Measurements from ENCODE around the gene AKAP6.

Gene AKAP6

DNA sequence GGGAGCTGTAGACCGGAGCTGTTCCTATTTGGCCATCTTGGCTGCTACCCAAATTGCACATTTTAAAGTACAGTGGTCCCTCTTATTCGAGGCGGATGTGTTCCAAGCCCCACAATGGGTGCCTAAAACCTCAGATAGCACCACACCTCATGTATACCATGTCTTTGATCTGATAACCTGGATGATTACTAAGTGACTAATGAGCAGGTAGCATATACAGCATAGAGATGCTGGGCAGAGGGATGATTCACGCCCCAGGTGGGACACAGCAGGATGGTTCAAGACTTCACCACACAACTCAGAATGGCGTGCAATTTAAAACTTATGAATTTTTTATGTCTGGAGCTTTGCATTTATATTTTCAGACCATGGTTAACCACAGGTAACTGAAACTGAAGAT lies 255.0 kb downstream of the AKAP6 start:
- DNase-seq (ENCODE audit: low read depth in 2 of 2): no peak

- no peak for DNase-seq (ENCODE audit: low read depth in 2 of 2)
Measured at GRCh38 chr14:32587461-32587860, 258.4 kb downstream of the AKAP6 start.

- DNase-seq (ENCODE audit: low read depth in 2 of 2): no peak
Measured at GRCh38 chr14:32588448-32589320, 259.6 kb downstream of the AKAP6 start.

- DNase-seq (ENCODE audit: low read depth in 2 of 2): no peak
Measured at GRCh38 chr14:32590157-32590556, 261.1 kb downstream of the AKAP6 start.

DNA sequence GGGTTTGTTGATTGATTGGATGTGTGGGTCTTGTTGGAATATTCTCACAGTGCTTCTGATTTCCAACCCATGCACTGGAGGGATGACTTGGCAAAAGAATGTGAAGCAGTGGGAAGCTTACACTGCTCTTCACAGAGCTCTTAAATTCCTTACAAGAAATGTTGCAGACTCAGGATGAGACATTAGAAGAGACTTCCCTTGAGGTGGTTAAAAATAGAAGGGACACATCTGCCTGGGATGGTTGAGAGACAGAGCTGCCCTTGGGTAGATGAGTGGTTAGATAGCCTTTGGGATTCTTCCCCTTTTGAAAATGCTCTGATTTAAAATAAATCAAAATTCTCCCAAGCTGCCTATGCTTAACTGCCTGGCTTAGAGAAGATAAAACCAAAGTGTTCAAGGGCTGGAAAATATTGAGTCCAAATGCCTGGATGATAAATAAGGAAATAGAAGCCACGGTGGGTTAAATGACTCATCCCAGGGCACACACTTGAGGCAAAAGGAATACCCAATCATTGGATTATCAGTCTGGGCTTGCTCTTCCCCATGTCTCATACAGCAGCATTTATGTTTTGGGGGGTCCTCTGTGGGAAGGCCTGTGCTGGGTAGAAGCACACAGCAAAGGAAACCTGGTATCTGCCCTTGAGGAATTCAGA lies 264.3 kb downstream of the AKAP6 start:
- DNase-seq (ENCODE audit: low read depth in 2 of 2): no peak

DNA sequence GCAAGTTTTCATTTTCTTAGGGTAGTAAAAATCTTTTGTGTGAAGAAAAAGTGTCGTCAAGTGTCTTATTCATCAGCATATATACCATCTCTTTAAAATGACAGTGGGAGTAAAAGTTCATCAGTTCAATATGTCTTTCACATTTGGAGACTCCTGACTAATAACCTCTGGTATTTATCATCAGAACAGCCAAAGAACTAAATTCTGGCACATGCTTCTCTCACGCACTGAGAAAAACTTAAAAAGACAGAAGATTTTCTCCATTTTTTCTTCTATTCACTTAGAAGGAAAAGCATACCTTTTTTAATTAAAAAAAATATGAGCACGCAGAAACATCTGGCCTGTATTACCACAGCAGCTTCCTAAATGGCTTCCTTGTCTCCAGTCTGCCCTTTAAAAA lies 265.7 kb downstream of the AKAP6 start:
- no peak for DNase-seq (ENCODE audit: low read depth in 2 of 2)

- no peak for DNase-seq (ENCODE audit: low read depth in 2 of 2)
Measured at GRCh38 chr14:32595497-32595896, 266.4 kb downstream of the AKAP6 start.

DNA sequence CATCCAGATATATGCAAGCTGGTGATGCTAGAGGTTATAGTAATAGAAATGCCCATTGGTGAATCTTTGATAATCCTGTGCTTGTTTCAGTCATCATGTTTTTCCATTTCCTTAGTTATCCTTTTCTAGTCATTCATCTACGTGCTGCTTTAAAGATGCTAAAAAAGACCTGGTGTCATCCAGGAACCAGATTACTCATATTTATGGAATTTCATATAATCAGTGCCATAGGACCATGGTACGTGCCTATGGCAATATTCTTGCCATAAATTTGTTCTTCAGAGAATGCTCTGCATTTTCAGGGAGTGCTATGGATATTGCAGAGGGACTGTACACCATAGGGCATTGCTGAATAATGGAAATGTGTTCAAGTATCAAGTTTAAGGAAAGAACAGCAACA lies 267.3 kb downstream of the AKAP6 start:
- DNase-seq (ENCODE audit: low read depth in 2 of 2): no peak

DNA sequence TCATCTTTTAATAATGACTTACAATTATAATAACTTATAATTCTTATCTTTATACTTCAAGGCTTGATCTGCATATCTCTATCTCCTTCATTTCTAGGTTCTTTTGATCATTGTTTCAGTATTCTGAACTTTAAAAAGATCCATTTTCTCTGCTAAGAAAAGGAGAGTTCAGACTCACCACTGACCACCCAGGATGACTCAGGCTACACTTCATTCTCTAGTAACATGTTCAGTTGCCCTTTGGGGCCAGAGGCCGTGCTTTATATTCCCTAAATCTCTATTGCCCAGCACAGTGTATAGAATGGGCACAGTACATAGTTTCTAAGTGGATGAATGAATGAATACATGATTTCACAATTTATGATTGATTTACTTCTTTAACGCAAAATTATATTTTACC lies 268.7 kb downstream of the AKAP6 start:
- no peak for DNase-seq (ENCODE audit: low read depth in 2 of 2)

- DNase-seq (ENCODE audit: low read depth in 2 of 2): no peak
Measured at GRCh38 chr14:32601069-32601468, 272.0 kb downstream of the AKAP6 start.

- no peak for DNase-seq (ENCODE audit: low read depth in 2 of 2)
Measured at GRCh38 chr14:32601906-32602305, 272.8 kb downstream of the AKAP6 start.

DNA sequence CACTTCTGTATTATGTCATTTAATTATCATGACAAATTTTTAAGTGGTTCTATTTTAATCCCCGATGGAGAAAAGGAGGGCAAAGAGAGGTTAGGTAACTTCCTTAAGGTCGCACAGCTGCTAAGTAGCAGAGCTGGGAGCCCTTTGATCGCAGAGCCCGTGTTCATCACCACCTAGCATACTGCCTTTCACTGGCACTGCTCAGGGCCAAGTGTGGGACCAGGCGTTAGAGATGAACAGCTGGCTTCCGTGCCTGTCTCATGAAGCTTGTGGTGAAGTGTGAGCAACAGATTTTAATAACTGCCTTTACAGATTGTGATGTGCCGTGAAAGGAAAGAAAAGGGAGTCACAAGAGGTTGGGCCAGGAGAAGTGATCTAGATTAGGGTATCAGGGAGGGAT lies 273.6 kb downstream of the AKAP6 start:
- DNase-seq (ENCODE audit: low read depth in 2 of 2): no peak

GRCh38 chr14:32603992-32604565 lies 275.0 kb downstream of the AKAP6 start:
- no peak for DNase-seq (ENCODE audit: low read depth in 2 of 2)

DNA sequence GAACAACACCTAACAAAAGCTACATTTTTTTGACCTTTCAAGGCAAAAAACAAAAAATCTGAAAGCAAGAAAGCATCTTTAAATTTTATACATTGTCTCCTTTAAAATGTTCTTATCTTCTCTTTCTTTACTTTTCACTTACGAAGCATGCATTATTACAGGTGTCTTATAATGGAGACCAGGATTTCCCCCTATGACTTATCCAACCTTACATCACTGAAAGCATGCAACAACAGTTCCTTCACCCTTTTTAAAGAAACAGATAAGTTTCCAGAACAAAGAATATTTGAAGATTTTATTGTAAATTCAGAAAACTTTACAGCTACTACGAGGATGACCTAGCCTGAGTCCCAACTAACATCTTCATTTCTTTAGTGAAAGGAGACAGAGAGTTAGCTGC lies 277.2 kb downstream of the AKAP6 start:
- no peak for DNase-seq (ENCODE audit: low read depth in 2 of 2)

DNA sequence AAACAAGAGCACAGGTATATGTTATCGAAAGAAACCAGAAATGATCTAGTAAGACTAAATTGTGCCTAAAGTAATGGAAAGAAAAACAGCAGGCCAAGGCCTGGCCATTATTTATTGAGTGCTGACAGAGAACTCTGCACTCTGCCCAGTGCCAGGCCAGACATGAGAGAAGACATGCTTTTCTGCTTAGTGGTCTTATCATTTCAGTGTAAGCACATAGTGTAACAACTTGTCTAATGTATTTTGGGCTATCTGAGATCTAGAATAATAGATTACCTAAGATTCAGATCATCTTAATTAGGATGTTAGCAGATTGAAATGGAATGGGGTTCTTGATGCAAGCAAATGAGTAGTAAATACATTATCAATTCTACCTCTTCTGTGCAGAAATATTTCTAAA lies 278.3 kb downstream of the AKAP6 start:
- no peak for DNase-seq (ENCODE audit: low read depth in 2 of 2)

DNA sequence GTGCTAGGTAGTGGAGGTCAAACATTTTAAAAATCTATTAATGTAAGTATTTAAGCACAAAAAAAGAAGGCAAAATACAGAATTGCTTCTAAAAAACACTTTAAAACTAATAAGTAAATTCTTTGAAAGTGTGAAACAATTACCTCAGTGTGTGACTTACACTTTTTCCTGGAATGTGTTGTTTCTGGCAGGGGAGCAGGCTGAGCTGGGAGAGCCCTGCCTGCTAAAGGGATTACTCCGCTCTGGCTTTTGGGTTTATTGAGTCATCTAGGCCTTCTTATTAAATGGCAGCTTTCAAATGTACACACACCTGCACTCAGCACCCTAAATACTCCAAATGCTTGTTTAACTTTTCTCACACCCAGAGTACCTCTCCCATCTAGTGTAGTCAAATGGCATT lies 279.8 kb downstream of the AKAP6 start:
- no peak for DNase-seq (ENCODE audit: low read depth in 2 of 2)

DNA sequence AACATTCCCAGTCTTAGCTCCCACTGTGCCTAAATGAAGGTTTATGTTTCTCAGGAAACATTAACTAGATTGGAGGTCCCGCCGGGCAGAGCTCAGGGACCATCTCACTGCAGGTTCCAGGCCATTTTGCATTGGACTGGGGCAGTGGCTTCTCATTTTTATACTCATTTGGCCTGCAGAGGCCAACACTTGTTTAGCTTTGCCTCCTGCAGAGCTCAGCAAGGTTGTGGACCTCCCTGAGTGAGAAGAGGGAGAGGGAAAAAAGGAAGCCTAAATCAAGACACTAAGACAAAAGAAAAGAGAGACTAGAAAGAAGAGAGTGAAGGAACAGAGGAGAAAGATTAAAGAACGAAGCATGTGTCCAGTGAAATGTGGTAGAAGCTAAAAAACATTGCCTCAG lies 280.3 kb downstream of the AKAP6 start:
- no peak for DNase-seq (ENCODE audit: low read depth in 2 of 2)

DNA sequence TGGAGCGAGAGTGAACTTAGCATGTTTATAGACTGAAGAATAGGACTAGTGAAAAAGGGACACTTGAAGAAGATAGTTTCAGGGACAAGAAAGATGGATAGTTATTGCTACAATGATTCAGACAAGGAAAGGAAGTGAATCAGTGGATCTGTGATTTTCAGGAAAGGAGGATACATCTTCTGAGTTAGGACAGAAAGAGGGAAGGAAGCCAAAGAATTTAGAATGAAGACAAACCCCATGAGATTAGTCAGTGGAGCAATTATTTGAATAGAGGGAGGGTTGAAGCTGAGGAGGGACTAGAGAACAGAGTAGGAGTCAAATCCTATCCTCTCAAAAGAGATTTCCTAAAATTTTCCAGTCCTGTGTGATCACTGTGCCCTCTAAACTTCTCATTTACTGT lies 282.7 kb downstream of the AKAP6 start:
- no peak for DNase-seq (ENCODE audit: low read depth in 2 of 2)

GRCh38 chr14:32618991-32619390 lies 289.9 kb downstream of the AKAP6 start:
- DNase-seq (ENCODE audit: low read depth in 2 of 2): no peak

- no peak for DNase-seq (ENCODE audit: low read depth in 2 of 2)
Measured at GRCh38 chr14:32620303-32620702, 291.2 kb downstream of the AKAP6 start.

DNA sequence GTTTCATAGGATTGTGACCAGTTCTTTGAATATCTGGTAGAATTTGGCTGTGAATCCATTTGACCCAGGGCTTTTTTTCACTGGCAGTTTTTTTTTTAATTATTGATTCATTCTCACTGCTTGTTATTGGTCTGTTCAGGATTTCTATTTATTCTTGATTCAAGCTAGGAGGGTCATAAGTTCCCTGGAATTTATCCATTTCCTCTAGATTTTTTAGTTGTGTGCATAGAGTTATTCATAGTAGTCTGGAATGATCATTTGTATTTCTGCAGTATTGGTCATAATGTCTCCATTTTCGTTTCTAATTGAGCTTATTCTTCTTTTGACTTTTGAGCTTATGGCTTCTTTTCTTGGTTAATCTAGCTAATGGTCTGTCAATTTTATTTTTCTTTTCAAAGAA lies 291.6 kb downstream of the AKAP6 start:
- no peak for DNase-seq (ENCODE audit: low read depth in 2 of 2)

- no peak for DNase-seq (ENCODE audit: low read depth in 2 of 2)
Measured at GRCh38 chr14:32621585-32621984, 292.5 kb downstream of the AKAP6 start.

DNA sequence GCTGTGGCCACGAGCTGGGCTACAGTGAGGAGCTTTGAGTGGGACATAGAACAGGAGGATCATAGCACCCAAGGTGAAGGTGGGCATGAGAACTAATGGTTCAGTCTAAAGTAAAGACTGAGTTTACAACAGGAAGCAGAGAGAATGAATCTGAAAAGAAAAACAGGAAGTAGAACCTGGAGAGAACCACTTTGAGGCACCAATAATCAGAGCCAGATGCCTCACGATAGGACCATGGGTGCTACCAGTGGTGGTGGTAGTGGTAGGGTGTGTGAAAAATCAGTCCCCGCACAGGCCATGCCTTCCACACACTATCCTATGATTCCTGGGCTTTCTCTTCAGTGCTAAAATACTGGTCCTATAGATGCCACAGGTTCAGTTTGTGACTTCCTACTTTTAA lies 293.6 kb downstream of the AKAP6 start:
- DNase-seq (ENCODE audit: low read depth in 2 of 2): no peak

Measured in stimulated activated CD4-positive, alpha-beta T cell treated with anti-CD3 and anti-CD28 coated beads, Interleukin-1b, Interleukin-23, amount 100 ng/mL, for 1 hour (primary cell).